ENCODE data around the gene SLC26A11.

- TF ChIP-seq CTCF (IDR thresholded peaks at IDR 0.05 in 4 of 5, conservative IDR thresholded peaks at IDR 0.05 in 1 of 5) (no peak), POLR2A (IDR thresholded peaks at IDR 0.05) (no peak)
Measured at GRCh38 chr17:80261895-80262279, 41.7 kb downstream of the SLC26A11 start.

All from gastrocnemius medialis (tissue), 4 donors.